ENCODE measurements around the gene CAND1. TPM values are rescaled to one million over a fixed set of nuclear protein-coding genes. Genes with fewer than 3 reads are reported as not detected.

CAND1 gene
- total and polyA plus RNA-seq, 8 donors: 11.6 to 175 (median 32.1) TPM

DNA sequence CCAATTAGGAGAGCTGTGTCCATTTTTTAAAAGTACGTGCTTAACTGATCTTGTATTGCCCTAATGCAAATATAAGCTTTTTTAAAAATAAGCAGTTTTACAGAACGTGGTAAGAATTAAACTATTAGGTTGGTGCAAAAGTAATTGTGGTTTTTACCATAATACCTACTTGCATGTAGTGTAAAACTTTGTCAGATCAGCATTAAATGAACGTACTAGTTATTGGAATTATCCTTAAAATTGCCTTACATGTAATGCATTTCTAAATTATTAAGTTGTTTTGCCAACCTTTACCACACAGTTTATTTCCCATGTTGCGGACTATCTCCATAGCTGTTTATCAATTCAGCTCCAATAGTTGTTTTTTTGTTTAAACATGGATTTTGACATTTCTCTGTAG, 10.9 kb downstream of the CAND1 start:
- no peaks in the 10 kb centered on the region for H3K27me3 ChIP-seq
- H3K4me1 ChIP-seq: peaks cover 18 to 66% (median 50%) of the 10 kb centered on the region in 4 donors
- no peaks in the 10 kb centered on the region for H3K9me3 ChIP-seq
- intact Hi-C loops (cut with DNase I; ENCODE audit: low total_unique reads): no loop called here
- WGBS, 5 donors: 29 to 53% (median 48%) methylated on average over 4 of the region's 4 CpGs
- no peak overlapping the region for H3K27ac ChIP-seq
- TF ChIP-seq POLR2AphosphoS5 (IDR thresholded peaks at IDR 0.05) (no peak), POLR2A (IDR thresholded peaks at IDR 0.05) (no peak), EP300 (IDR thresholded peaks at IDR 0.05) (no peak)
- TF ChIP-seq, protein P1, sequence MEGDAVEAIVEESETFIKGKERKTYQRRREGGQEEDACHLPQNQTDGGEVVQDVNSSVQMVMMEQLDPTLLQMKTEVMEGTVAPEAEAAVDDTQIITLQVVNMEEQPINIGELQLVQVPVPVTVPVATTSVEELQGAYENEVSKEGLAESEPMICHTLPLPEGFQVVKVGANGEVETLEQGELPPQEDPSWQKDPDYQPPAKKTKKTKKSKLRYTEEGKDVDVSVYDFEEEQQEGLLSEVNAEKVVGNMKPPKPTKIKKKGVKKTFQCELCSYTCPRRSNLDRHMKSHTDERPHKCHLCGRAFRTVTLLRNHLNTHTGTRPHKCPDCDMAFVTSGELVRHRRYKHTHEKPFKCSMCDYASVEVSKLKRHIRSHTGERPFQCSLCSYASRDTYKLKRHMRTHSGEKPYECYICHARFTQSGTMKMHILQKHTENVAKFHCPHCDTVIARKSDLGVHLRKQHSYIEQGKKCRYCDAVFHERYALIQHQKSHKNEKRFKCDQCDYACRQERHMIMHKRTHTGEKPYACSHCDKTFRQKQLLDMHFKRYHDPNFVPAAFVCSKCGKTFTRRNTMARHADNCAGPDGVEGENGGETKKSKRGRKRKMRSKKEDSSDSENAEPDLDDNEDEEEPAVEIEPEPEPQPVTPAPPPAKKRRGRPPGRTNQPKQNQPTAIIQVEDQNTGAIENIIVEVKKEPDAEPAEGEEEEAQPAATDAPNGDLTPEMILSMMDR (IDR thresholded peaks at IDR 0.05): no peak
- no peak for DNase-seq
- H3K36me3 ChIP-seq: peaks cover 0 to 25% (median 17%) of the 10 kb centered on the region in 4 donors
- H3K4me3 ChIP-seq: no peak overlapping the region

DNA sequence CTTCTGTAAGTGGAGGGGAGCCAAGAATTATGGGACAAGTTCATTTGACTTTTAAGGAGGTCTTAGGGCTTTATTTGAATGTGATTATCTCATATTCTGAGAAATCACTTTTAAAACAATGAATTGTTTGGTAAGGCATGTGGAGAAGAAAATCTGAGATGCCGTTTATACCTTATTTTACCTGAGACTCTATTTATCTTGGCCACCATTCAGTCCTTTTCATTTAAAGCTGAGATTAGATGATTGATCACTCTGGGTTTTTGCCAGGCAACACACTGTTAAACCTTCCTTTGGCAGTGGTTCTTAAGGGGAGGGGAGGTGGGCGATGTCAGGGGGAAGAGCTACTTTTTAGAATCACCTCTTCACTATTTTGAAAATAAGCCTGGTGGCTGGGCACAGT, 11.4 kb downstream of the CAND1 start:
- Histone ChIP-seq H3K36me3 (peaks cover 0 to 25% (median 17%) of the 10 kb centered on the region in 4 donors), H3K4me3 (no peak overlapping the region), H3K9me3 (no peaks in the 10 kb centered on the region), H3K27ac (no peak overlapping the region), H3K27me3 (no peaks in the 10 kb centered on the region), H3K4me1 (peaks cover 13 to 61% (median 45%) of the 10 kb centered on the region in 4 donors)
- intact Hi-C loops (cut with DNase I; ENCODE audit: low total_unique reads): no loop called here
- TF ChIP-seq POLR2A (IDR thresholded peaks at IDR 0.05) (no peak), POLR2AphosphoS5 (IDR thresholded peaks at IDR 0.05) (no peak), EP300 (IDR thresholded peaks at IDR 0.05) (no peak)
- TF ChIP-seq, protein P1 (IDR thresholded peaks at IDR 0.05): no peak
- 9 to 23% (median 13%) methylated on average over 2 of the region's 2 CpGs for WGBS, 5 donors
- peak in 1 of 2 donors; percentile 20 for DNase-seq

DNA sequence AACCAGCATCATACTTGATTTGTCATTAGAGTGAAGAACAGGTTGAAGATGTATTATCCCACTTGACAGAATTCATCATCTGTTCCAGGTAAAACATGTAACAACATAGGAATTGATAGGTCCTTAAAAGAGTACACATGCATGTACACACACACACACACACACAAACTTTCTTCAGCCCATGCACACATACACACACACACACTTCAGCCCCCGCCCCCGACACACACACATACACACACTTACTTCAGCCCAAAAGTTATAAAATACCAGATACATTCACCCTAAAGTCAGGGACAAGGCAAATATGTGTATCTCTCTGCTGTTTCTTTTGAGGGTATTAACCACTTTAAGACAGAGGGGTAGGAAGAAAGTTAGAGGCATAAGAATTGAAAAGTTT, 15.4 kb downstream of the CAND1 start:
- WGBS, 5 donors: 92 to 100% (median 98%) methylated on average over 2 of the region's 2 CpGs
- TF ChIP-seq EP300 (IDR thresholded peaks at IDR 0.05) (no peak), POLR2AphosphoS5 (IDR thresholded peaks at IDR 0.05) (no peak), POLR2A (IDR thresholded peaks at IDR 0.05) (no peak)
- TF ChIP-seq, protein P1 (IDR thresholded peaks at IDR 0.05): no peak
- Histone ChIP-seq H3K9me3 (no peaks in the 10 kb centered on the region), H3K27me3 (no peaks in the 10 kb centered on the region), H3K4me3 (no peak overlapping the region), H3K27ac (no peak overlapping the region), H3K36me3 (peaks cover 0 to 31% (median 25%) of the 10 kb centered on the region in 4 donors), H3K4me1 (peaks cover 9 to 39% (median 21%) of the 10 kb centered on the region in 4 donors)
- intact Hi-C loops (cut with DNase I; ENCODE audit: low total_unique reads): no loop called here
- no peak for DNase-seq

DNA sequence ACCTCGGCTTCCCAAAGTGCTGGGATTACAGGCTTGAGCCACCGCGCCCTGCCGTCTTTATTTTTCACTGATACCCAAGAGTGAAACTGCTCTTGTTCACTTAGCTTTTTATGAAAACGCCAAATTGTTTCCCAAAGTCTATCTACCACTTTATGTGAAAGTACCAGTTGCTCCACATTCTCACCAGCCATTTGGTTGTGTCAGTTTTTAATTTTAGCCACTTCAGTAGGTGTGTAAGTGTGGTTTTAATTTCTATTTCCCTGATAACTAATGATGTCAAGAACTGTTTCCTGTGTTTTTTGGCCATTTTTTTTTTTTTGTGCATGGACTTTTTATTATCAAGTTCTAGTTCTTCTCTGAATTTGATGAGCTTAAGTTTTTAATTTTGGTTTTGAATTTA, 17.1 kb downstream of the CAND1 start:
- intact Hi-C loops (cut with DNase I; ENCODE audit: low total_unique reads): no loop called here
- WGBS, 5 donors: 87 to 97% (median 96%) methylated on average over 5 of the region's 5 CpGs

More for the DNA sequence above, 17.1 kb downstream of the CAND1 start:
- no peak overlapping the region for H3K27ac ChIP-seq
- H3K36me3 ChIP-seq: peaks cover 0 to 40% (median 27%) of the 10 kb centered on the region in 4 donors
- no peaks in the 10 kb centered on the region for H3K27me3 ChIP-seq
- no peak for DNase-seq
- peaks cover 0 to 29% (median 6%) of the 10 kb centered on the region in 4 donors for H3K4me1 ChIP-seq
- H3K4me3 ChIP-seq: no peak overlapping the region
- H3K9me3 ChIP-seq: no peaks in the 10 kb centered on the region
- no peak for TF ChIP-seq EP300 (IDR thresholded peaks at IDR 0.05)
- TF ChIP-seq, protein P1 (IDR thresholded peaks at IDR 0.05): no peak
- TF ChIP-seq POLR2AphosphoS5 (IDR thresholded peaks at IDR 0.05): no peak
- TF ChIP-seq POLR2A (IDR thresholded peaks at IDR 0.05): no peak
